ENCODE measurements around the gene RAB30.

RAB30 gene

DNA sequence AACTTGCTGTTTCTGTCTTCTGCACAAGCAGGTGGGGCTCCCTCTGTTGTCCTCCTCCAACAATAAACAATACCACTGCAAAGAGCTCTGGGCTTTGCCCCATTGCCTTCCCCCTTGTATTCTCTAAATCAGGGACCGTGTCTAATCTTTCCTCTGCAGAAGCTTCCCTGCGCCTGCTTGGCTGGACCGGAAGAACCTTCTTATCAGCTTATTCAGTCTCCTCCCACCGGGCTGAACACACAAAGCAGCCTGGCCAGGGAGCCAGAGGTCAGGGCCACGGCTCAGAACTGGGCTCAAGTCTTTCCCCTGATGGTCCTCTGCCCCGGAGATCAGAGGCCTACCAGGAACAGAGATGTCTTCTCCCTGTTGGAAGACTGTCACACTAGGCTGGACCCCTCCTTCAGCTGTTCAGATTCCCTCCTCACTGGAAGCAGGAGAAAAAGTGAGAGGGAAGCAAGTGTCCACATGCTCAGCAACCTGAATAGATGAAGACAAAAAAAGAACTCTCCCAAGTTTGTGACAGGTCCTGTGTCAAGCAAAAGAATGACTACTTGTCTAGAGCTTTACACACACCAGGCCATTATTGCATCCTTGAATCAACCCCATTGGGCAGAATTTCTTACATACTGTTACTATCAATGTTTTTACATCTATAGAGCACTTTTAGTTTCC lies 63.7 kb downstream of the RAB30 start:
- no peak for DNase-seq

DNA sequence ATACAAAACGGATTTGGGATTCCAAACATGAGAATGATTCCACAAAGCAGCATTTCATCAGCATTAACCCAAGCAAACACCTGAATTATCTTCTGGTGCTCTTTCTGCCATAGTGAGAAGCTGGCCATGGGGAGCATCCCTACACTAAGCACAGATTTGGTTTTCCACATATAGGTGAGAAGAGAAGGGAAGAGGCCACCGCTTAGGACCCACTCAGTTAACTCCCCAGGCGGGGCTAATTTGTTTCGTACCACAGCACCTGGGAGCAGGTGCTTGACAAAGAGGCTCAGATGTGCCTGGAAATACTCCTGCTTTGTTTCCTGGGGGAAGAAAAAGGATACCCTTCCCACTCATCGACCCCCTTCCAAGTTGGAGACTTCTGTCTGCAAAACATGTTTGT lies 64.2 kb downstream of the RAB30 start:
- DNase-seq: no peak

- DNase-seq: no peak
Observed at GRCh38 chr11:83006877-83007330, 64.8 kb downstream of the RAB30 start.

GRCh38 chr11:83004746-83005556 lies 66.7 kb downstream of the RAB30 start:
- no peak for DNase-seq

GRCh38 chr11:83002522-83002921 lies 69.2 kb downstream of the RAB30 start:
- DNase-seq: no peak

DNA sequence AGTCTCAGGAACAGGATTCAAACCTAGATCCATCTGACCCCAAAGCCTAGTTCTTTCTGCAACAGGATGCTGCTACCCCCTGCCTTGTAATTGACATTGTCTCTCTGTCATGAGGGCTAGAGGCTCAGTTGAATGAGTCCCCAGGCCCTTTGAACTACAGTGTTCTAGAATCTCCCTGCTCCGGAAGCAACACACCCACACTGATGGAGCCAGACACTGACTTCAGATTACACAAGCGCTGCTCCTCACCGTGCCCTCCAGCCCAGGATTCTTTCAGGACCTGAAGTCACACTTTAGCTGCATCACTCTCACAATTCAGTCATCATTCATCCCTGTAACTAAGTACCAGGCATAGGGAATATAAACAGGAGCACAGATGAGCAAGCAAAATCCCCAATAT lies 69.6 kb downstream of the RAB30 start:
- DNase-seq: peak; percentile 16

- DNase-seq: no peak
Observed at GRCh38 chr11:83000381-83000780, 71.3 kb downstream of the RAB30 start.

DNA sequence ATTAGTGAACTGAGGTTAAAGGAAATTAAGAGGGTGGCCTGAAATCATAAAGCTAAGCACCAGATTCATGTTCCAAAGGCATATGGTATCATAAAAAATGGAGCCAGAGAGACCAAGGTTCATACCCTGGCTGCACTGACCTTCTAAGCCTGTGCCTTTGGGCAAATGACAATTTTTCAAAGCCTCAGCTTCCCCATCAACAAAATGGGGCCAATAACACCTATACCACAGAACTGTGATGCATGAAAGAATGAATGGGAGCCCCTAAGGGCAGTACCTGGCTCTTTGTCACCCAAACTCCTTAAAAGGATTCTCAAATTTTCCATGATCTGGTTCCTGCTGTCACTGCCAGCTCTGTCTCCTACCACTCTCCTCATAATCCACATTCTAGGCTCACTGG lies 72.5 kb downstream of the RAB30 start:
- DNase-seq: no peak

- no peak for DNase-seq
Observed at GRCh38 chr11:82998697-82999096, 73.0 kb downstream of the RAB30 start.

- DNase-seq: no peak
Observed at GRCh38 chr11:82996966-82997606, 74.6 kb downstream of the RAB30 start.

- no peak for DNase-seq
Observed at GRCh38 chr11:82995754-82996398, 75.8 kb downstream of the RAB30 start.

DNA sequence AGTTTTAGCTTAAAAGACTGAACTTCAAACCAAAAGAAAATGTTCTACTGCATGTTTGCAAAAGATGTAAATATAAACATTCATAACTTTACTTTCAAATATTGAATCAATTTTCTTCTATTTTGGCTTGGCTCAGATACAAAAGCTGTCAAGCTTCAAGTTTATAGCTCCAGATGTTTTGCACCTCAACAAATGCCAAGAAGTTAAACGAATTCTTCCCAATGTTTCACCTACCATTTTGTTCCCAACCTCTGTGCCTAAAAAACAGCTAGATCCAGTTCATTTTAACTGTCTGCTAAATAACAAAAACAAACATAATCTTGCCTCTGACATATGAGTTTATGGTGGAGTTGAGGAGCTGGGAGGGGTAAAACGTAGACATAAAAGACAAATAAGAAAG lies 76.5 kb downstream of the RAB30 start:
- no peak for DNase-seq

- no peak for DNase-seq
Observed at GRCh38 chr11:82994604-82995230, 77.0 kb downstream of the RAB30 start.

GRCh38 chr11:82992223-82992622 lies 79.5 kb downstream of the RAB30 start:
- DNase-seq: no peak

DNA sequence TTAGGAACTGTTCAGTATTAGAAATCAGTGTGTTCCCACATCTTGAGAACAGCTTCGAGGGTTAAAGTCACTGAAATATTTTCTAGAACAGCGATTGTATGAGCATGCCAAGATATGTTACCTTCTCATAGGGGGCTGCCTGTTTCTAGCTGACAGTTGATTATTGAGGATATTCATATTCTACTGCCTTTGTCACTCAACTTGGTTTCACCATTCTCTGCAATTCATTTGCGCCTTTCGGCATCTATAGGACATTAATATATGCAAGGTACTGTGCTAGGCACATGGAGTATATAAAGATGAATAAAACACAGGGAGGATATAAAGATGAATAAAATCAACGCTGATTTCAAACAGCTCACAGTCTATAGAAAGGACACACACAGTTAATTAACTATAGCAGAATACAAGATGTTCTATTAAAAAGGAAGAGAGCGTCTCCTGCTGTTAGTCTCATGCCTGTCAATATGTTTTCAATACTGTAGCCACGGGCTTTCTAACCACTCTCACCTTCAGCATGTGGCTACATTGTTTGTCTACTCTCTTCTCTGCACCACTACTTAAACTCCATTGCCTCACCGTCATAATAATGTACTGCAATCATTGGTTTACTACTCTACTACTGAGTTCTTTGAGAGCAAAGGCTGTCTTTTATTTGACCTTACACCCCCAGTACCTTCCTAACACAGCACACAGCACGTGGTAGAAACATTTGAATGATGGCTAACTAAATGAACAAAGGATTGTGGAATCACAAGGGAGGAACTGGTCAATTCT lies 81.9 kb downstream of the RAB30 start:
- DNase-seq: peak in 1 of 2 donors; percentile 38

DNA sequence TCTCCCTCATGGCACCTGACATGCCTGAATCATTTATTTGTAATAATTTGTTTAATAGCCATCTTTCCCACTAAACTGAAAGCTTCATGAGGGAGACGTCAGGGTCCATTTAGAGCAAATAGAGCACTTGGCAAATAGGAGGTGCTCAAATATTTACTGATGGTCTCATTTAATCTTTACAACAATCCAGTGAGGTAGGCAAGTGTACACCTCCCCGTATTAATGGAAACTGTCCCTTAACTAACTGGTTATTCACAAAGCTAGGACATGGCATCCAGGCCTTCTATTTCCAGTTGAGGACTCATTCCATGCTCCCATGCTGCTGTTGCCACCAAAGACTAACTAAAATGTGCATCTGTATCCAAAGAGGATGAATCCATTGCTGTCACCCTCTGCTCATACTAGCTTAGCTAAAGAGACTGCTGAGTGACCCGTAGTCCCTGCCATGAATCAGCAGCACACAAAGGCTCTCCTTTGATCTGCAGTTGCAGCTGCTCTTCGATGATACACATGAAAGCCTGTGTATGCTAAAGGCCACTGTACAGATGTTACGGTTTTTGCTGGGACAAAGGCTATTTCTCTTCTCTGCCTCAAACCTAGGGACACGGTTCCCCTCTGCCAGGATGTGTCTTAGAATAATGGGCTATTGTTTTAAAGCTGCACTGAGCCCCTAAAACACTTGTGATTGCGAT lies 82.6 kb downstream of the RAB30 start:
- DNase-seq: no peak

DNA sequence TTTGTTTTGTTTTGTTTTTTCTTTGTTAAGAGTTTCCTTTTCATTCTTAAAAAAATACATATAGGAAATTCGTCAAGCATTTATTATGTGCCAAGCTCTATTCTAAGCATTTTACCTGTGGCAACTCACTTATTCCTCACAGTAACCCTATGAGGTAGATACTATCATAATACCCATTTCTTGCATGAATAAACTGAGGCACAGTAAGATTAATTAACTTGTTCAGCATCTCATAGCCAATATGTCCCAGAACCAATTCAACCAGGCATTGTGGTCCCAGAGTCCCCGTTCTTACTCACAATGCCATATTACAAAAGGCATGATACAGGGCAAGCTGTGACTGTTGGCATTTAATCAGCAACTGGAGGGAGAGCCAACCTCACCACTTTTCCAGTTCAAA lies 83.7 kb downstream of the RAB30 start:
- no peak for DNase-seq

- DNase-seq: no peak
Observed at GRCh38 chr11:82986446-82986845, 85.3 kb downstream of the RAB30 start.

- no peak for DNase-seq
Observed at GRCh38 chr11:82981852-82982251, 89.8 kb downstream of the RAB30 start.

DNA sequence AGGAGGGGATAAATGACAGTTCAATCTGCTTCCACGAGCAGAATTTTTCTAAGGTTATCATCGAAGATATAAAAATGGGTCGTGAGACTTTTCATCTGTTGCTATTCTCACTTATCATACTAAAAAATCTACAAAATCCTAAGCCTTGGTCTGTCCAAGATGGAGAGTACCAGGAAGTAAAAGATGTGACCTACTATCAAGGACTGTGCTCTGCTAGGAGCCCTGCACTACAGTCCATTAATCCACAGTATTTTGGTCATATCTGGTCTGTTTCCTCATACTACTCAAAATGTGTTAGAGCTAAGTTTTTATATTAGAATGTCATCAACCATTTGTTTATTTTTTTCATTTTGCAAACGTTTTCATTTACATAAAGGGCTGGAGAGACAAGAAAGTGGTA lies 90.8 kb downstream of the RAB30 start:
- no peak for DNase-seq

GRCh38 chr11:82980292-82980691 lies 91.4 kb downstream of the RAB30 start:
- DNase-seq: no peak

Measured in CD4-positive, alpha-beta T cell treated with Interleukin-4 for 1 hour (primary cell).